ENCODE results near the gene ACTMAP. TPM values are rescaled to one million over a fixed set of nuclear protein-coding genes. Genes with fewer than 3 reads are reported as not detected.
"Not testable (repeated sequence)": the region's sequence is repeated elsewhere in the genome, so short reads cannot be mapped to it uniquely, and the experiment has no call there.

ACTMAP gene
- total and polyA plus RNA-seq, 7 donors: 1.8 to 11.0 (median 5.3) TPM

DNA sequence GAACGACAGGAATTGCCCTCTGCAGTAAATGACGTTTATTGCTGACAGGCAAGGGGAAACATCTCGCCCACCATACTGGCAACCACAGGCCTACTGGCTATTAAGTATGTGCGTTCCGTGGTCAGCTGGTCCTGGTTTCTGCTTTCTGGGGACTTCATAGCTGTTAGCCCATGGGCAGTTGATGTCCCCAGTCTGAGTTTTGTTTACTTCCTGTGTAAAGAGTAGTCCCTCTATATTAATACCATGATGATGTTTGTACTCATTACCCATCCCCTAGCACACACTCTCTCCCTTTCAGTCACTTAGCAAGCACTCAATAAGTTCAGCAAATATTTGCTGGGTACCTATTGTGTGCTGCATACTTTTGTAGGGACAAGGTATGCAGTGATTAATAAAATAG lies 18.6 kb upstream of the ACTMAP start:
- intact Hi-C loops (cut with DNase I): no loop called here
- no peak for TF ChIP-seq POLR2A (IDR thresholded peaks at IDR 0.05)
- TF ChIP-seq, protein P1, sequence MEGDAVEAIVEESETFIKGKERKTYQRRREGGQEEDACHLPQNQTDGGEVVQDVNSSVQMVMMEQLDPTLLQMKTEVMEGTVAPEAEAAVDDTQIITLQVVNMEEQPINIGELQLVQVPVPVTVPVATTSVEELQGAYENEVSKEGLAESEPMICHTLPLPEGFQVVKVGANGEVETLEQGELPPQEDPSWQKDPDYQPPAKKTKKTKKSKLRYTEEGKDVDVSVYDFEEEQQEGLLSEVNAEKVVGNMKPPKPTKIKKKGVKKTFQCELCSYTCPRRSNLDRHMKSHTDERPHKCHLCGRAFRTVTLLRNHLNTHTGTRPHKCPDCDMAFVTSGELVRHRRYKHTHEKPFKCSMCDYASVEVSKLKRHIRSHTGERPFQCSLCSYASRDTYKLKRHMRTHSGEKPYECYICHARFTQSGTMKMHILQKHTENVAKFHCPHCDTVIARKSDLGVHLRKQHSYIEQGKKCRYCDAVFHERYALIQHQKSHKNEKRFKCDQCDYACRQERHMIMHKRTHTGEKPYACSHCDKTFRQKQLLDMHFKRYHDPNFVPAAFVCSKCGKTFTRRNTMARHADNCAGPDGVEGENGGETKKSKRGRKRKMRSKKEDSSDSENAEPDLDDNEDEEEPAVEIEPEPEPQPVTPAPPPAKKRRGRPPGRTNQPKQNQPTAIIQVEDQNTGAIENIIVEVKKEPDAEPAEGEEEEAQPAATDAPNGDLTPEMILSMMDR (IDR thresholded peaks at IDR 0.05): no peak
- TF ChIP-seq EP300 (IDR thresholded peaks at IDR 0.05): no peak
- TF ChIP-seq POLR2AphosphoS5 (IDR thresholded peaks at IDR 0.05): no peak
- Histone ChIP-seq H3K36me3 (peaks cover 17 to 33% (median 22%) of the 10 kb centered on the region in 4 donors), H3K4me1 (no peaks in the 10 kb centered on the region), H3K9me3 (no peaks in the 10 kb centered on the region), H3K27ac (no peak overlapping the region), H3K27me3 (no peaks in the 10 kb centered on the region), H3K4me3 (no peak overlapping the region)
- 85% methylated on average over 5 of the region's 5 CpGs for WGBS, 2 donors
- no peak for DNase-seq

DNA sequence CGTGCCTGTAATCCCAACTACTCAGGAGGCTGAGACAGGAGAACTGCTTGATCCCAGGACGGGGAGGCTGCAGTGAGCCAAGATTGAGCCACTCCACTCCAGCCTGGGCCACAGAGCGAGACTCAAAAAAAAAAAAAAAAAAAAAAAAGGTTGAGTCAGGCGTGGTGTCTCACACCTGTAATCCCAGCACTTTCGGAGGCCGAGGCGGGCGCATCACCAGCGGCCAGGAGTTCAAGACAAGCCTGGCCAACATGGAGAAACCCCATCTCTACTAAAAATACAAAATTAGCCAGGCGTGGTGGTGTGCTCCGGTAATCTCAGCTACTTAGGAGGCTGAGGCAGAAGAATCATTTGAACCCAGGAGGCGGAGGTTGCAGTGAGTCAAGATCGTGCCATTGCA lies 16.1 kb upstream of the ACTMAP start:
- H3K27me3 ChIP-seq; DNase-seq; H3K27ac ChIP-seq; H3K4me1 ChIP-seq; H3K9me3 ChIP-seq; intact Hi-C loops (cut with DNase I); H3K4me3 ChIP-seq: not testable (repeated sequence)
- H3K36me3 ChIP-seq: peaks cover 42 to 57% (median 47%) of the 10 kb centered on the region in 4 donors
- 96 to 97% methylated on average over 13 of the region's 13 CpGs for WGBS, 2 donors

DNA sequence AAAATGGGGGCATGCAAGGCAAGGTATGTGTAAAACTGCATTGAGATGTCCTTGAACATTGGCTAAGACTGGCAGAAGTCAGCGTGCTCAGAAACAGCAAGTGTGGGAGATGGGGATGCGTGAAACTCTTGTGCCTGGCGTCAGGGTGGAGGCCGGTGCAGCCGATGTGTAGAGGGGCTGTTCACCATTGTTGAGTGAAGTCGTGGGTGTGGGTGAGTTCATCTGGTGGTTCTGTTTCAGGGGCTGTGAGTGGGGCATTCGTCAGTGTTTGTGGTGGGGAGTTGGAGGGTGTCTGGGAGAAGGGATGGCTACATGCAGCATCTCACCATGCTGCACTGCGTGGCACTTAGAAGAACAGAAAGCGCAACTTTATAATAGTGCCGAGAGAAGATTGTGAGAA lies 13.7 kb upstream of the ACTMAP start:
- H3K36me3 ChIP-seq: peaks cover 56 to 82% (median 68%) of the 10 kb centered on the region in 4 donors
- no peaks in the 10 kb centered on the region for H3K9me3 ChIP-seq
- H3K4me3 ChIP-seq: no peak overlapping the region
- H3K27ac ChIP-seq: no peak overlapping the region
- H3K27me3 ChIP-seq: no peaks in the 10 kb centered on the region
- intact Hi-C loops (cut with DNase I): no loop called here
- no peak for TF ChIP-seq POLR2AphosphoS5 (IDR thresholded peaks at IDR 0.05)
- TF ChIP-seq, protein P1 (IDR thresholded peaks at IDR 0.05): no peak
- no peak for TF ChIP-seq POLR2A (IDR thresholded peaks at IDR 0.05)
- TF ChIP-seq EP300 (IDR thresholded peaks at IDR 0.05): no peak
- WGBS, 2 donors: 88 to 90% methylated on average over 10 of the region's 10 CpGs
- H3K4me1 ChIP-seq: no peaks in the 10 kb centered on the region
- no peak for DNase-seq

DNA sequence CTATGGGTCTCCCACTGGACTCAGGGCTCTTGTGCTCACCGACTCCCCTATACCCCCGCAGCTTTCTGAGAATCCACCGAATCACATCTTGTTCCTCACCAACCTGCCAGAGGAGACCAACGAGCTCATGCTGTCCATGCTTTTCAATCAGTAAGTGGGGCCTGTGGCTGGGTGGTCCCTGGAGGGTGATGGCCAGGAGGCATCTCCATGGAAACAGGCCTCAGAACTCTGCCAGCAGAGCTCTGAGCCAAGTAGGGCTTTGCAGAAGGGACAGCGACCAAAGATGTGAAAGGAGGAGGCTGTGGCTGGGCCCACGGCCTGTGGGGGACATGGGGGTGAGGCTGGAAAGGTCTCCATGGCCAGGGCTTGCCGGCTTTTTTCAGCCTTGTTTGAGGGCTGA lies 13.2 kb upstream of the ACTMAP start:
- 92 to 95% methylated on average over 7 of the region's 7 CpGs for whole genome bisulfite sequencing, 2 donors
- TF ChIP-seq POLR2AphosphoS5 (IDR thresholded peaks at IDR 0.05) (no peak), EP300 (IDR thresholded peaks at IDR 0.05) (no peak), POLR2A (IDR thresholded peaks at IDR 0.05) (no peak)
- TF ChIP-seq, protein P1 (IDR thresholded peaks at IDR 0.05): no peak
- intact Hi-C loops (cut with DNase I): no loop called here
- H3K9me3 ChIP-seq: no peaks in the 10 kb centered on the region
- no peak overlapping the region for H3K27ac ChIP-seq
- H3K27me3 ChIP-seq: no peaks in the 10 kb centered on the region
- no peak for DNase-seq
- peaks cover 59 to 86% (median 71%) of the 10 kb centered on the region in 4 donors for H3K36me3 ChIP-seq
- H3K4me3 ChIP-seq: no peak overlapping the region
- H3K4me1 ChIP-seq: no peaks in the 10 kb centered on the region

DNA sequence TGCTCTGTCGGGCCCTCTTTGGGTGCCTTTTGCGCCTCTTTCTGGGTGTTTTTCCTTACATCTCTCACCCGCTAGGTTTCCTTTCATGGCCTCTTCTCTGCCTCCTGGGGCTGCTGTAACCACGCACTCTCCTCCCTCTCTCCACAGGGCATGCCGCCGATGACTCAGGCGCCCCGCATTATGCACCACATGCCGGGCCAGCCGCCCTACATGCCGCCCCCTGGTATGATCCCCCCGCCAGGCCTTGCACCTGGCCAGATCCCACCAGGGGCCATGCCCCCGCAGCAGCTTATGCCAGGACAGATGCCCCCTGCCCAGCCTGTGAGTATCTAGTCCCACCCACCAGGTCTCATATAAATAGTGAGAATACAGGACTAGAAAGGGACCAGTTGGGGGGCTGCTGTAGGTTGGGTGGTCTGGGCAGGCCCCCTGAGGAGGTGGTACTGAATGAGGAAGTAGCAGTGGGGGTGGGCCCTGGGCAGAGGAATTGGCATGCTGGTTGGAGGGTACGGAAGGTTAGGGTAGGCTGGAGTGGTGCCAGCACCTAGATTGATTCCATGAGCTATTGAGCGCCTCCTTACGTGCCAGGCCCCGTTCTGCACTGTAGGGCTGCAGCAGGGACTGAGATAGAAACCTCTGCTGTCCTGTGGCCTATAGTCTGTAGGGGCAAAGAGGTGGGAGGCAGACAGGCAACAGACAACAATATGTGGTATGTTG lies 12.6 kb upstream of the ACTMAP start:
- Histone ChIP-seq H3K27me3 (no peaks in the 10 kb centered on the region), H3K9me3 (no peaks in the 10 kb centered on the region), H3K36me3 (peaks cover 64 to 92% (median 77%) of the 10 kb centered on the region in 4 donors), H3K4me1 (no peaks in the 10 kb centered on the region), H3K27ac (no peak overlapping the region), H3K4me3 (no peak overlapping the region)
- intact Hi-C loops (cut with DNase I): no loop called here
- 89 to 93% methylated on average over 17 of the region's 17 CpGs for WGBS, 2 donors
- no peak for DNase-seq
- TF ChIP-seq, protein P1 (IDR thresholded peaks at IDR 0.05): no peak
- no peak for TF ChIP-seq POLR2A (IDR thresholded peaks at IDR 0.05)
- no peak for TF ChIP-seq POLR2AphosphoS5 (IDR thresholded peaks at IDR 0.05)
- TF ChIP-seq EP300 (IDR thresholded peaks at IDR 0.05): no peak

Measured in sigmoid colon (tissue), 7 donors.